Activated T-cell treated with anti-CD3 and anti-CD28 coated beads, Interleukin-2, amount 50 U/mL, for 24 hours (primary cell): ENCODE data around the gene FOXC2.

ENCODE experiments used
- DNase-seq: peaks from one replicate; pipeline ENCODE4 v3.0.0-alpha.2; 2020
- H3K27ac Mint-ChIP-seq: 2 replicates; pipeline ENCODE4 v1.8.0; 2020; ENCODE audit warnings: mild to moderate bottlenecking, mixed read lengths
- H3K27me3 Mint-ChIP-seq: 2 replicates; pipeline ENCODE4 v1.8.0; 2020; ENCODE audit warnings: mixed read lengths
- H3K36me3 Mint-ChIP-seq: 2 replicates; pipeline ENCODE4 v1.8.0; 2020; ENCODE audit warnings: low read depth, mixed read lengths
- H3K4me1 Mint-ChIP-seq: 2 replicates; pipeline ENCODE4 v1.8.0; 2020; ENCODE audit warnings: low read depth, mixed read lengths
- H3K4me3 Mint-ChIP-seq: 2 replicates; pipeline ENCODE4 v1.8.0; 2020; ENCODE audit warnings: mild to moderate bottlenecking, moderate library complexity, mixed read lengths
- H3K9me3 Mint-ChIP-seq: 2 replicates; pipeline ENCODE4 v1.8.0; 2020; ENCODE audit warnings: mixed read lengths

The FOXC2 gene

DNA sequence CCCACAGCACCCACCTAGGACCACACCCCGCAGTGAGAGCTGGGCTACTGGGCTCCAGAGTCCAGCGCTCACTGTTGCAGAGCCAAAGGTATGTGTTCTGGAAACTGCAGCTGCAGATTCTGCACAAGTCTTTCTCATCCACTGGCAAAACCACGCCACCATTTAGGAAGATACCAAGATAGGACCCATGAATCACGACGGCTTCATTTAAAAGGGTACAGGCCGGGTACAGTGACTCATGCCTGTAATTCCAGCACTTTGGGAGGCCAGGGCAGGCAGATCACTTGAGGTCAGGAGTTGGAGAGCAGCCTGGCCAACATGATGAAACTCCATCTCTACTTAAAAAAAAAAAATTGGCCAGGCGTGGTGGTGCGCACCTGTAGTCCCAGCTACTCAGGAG, 37.5 kb upstream of the FOXC2 start:
- Mint-ChIP-seq H3K27me3 (no peaks in the 10 kb centered on the region), H3K36me3 (peaks cover 46% of the 10 kb centered on the region), H3K27ac (no peak overlapping the region), H3K4me1 (no peaks in the 10 kb centered on the region), H3K9me3 (peaks cover 4% of the 10 kb centered on the region), H3K4me3 (no peak overlapping the region)
- DNase-seq, result no peak

- Mint-ChIP-seq H3K9me3 (peaks cover 4% of the 10 kb centered on the region), H3K27me3 (no peaks in the 10 kb centered on the region), H3K27ac (no peak overlapping the region), H3K4me3 (no peak overlapping the region), H3K36me3 (peaks cover 51% of the 10 kb centered on the region), H3K4me1 (no peaks in the 10 kb centered on the region)
- no peak for DNase-seq
These were observed 36.1 kb upstream of the FOXC2 start for GRCh38 chr16:86530251-86531190.

DNA sequence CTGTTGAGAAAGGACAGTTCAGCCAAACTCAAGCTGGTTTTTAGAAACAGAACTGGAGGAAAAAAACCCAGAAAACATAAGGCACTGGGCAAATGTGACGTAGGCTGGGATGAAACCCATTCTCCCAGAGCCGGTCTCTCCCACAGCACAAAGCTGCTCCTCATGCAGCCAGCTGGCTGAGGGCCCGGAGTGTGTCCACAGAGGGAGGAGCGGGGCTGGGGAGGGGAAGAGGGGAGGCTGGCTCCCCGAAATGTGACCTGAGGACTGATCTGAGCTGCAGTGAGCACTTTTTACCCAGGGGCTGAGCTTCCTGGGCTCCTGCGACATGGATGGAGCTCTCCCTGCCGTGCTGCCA, 35.5 kb upstream of the FOXC2 start:
- Mint-ChIP-seq H3K9me3 (peaks cover 4% of the 10 kb centered on the region), H3K36me3 (peaks cover 58% of the 10 kb centered on the region), H3K4me3 (no peak overlapping the region), H3K4me1 (no peaks in the 10 kb centered on the region), H3K27me3 (no peaks in the 10 kb centered on the region), H3K27ac (no peak overlapping the region)
- DNase-seq, result no peak

DNA sequence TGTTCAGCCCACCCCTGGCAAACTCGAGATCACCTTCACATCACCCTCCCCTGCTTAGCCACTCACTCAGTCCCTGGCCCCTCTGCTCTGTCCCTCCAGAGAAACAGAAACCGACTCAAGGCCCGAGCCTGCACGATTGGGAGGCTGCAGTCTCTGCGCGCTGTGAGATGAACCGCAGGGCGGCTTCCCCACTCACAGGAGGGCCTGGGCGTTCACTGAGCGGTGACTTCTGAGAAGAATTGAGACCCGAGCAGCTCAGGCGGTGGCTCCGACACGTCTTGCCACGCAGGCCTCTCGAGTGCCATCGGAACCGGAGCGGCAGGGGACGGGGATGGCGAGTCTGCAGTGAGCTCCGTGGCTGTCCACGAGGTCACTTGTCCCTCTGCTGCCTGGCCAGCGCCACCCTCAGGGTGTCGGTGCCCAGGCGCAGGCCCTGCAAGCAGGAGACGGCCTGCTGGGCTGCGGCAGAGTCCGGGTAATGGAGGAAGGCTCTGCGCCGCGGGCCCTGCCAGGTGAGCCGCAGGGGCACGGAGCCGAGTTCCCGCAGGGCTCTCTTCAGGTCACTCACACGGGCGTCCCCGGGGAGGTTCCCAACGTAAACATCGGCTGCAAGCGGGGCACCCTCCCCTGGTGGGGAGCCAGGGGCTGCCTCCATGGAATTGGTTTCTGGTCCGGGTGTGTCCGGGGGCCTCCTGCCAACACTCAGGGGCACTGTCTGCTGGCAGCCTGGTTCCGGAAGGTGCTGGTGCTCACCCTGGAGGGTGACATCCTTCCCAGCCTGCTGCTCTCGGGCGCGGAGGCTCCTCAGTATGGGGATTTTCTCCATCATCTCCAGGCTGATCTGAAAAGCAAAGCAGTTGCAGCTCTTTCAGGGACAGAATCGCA, 34.7 kb upstream of the FOXC2 start:
- DNase-seq, result no peak
- Mint-ChIP-seq H3K4me3 (no peak overlapping the region), H3K9me3 (peaks cover 4% of the 10 kb centered on the region), H3K27me3 (no peaks in the 10 kb centered on the region), H3K4me1 (no peaks in the 10 kb centered on the region), H3K27ac (no peak overlapping the region), H3K36me3 (peaks cover 65% of the 10 kb centered on the region)

DNA sequence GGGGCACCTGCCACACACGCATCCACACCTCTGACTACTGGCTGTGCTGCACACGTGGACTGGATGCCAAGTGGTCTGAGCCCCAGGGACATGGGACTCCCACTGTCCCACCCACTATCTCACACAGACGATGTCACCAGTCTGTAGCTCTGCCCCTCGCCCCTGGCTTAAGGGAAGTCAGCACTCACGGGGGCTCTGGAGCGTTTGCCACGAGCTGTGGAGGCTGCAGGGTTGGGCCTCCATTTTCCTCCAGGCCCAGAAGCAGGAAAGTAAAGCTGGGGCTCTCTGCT, 34.2 kb upstream of the FOXC2 start:
- Mint-ChIP-seq H3K4me1 (no peaks in the 10 kb centered on the region), H3K36me3 (peaks cover 71% of the 10 kb centered on the region), H3K27ac (no peak overlapping the region), H3K9me3 (peaks cover 4% of the 10 kb centered on the region), H3K27me3 (no peaks in the 10 kb centered on the region), H3K4me3 (no peak overlapping the region)
- DNase-seq, result no peak

DNA sequence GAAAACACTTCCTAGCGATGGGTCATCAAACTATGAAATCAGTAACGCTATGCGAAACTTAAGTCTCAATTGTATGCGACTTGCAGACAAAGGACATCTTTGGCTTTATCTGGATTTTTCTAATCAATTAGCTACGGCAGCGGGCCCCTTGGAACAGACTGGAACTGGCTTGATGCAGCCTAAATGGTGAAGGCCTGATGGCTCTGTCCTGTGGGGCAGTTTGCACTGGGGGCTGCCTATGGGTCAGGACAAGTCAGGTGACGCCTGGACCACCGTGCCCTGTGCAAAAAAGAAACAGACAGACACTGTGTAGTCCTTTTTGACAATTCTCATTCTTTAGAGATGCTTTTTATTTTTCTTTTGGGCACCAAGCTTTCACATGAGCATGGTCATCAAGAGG, 33.6 kb upstream of the FOXC2 start:
- H3K36me3 Mint-ChIP-seq, result peaks cover 77% of the 10 kb centered on the region
- no peak for DNase-seq
- H3K27me3 Mint-ChIP-seq, result no peaks in the 10 kb centered on the region
- no peaks in the 10 kb centered on the region for H3K9me3 Mint-ChIP-seq
- H3K4me3 Mint-ChIP-seq, result no peak overlapping the region
- H3K27ac Mint-ChIP-seq, result no peak overlapping the region
- H3K4me1 Mint-ChIP-seq, result no peaks in the 10 kb centered on the region

GRCh38 chr16:86533767-86534351, 32.8 kb upstream of the FOXC2 start:
- Mint-ChIP-seq H3K27me3 (no peaks in the 10 kb centered on the region), H3K9me3 (no peaks in the 10 kb centered on the region), H3K4me1 (no peaks in the 10 kb centered on the region), H3K27ac (no peak overlapping the region), H3K4me3 (no peak overlapping the region), H3K36me3 (peaks cover 80% of the 10 kb centered on the region)
- no peak for DNase-seq

DNA sequence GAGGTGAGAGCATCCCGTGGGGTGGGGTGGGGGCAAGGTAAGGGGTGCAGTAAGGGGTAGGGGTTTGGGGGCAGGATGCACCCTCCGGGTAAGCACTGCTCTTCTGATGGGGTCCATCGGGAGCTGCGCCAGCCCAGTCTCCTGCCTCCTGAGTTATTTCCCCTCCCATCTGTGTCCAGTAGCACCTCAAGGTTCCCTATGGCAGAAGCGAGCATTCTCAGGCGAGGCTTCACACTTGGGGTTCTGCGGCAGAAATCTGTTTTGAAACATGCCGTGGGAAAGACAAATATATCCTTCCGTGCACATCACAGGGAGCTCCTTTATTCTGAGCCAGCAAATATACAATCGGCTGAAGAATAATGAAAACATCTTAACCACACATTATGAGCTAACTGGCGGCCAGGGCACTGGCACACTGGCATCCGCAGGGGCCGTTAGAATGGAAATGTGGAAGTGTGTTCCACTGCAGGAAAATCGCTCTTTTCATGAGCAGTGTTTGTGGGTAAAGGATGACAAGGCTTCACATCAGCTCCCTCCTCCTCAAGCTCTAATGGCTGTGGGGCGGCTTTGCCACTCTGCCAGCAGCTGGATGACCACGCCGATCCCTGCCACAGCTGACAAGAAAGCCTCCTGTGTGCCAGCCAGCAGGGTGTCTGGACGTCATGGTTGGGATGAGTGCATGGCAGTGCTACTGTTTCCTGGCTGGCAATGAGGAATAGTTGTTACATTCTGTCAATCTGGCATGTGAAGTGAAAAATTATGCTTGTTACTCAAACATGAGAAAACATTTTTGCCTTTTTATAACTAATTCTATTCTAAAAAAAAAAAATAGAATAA, 31.6 kb upstream of the FOXC2 start:
- H3K36me3 Mint-ChIP-seq, result peaks cover 83% of the 10 kb centered on the region
- no peaks in the 10 kb centered on the region for H3K9me3 Mint-ChIP-seq
- no peak overlapping the region for H3K4me3 Mint-ChIP-seq
- no peaks in the 10 kb centered on the region for H3K4me1 Mint-ChIP-seq
- DNase-seq, result no peak
- no peak overlapping the region for H3K27ac Mint-ChIP-seq
- H3K27me3 Mint-ChIP-seq, result no peaks in the 10 kb centered on the region

GRCh38 chr16:86536621-86537020, 30.0 kb upstream of the FOXC2 start:
- DNase-seq, result no peak
- Mint-ChIP-seq H3K27me3 (no peaks in the 10 kb centered on the region), H3K4me1 (no peaks in the 10 kb centered on the region), H3K27ac (no peak overlapping the region), H3K36me3 (peaks cover 88% of the 10 kb centered on the region), H3K9me3 (no peaks in the 10 kb centered on the region), H3K4me3 (no peak overlapping the region)

DNA sequence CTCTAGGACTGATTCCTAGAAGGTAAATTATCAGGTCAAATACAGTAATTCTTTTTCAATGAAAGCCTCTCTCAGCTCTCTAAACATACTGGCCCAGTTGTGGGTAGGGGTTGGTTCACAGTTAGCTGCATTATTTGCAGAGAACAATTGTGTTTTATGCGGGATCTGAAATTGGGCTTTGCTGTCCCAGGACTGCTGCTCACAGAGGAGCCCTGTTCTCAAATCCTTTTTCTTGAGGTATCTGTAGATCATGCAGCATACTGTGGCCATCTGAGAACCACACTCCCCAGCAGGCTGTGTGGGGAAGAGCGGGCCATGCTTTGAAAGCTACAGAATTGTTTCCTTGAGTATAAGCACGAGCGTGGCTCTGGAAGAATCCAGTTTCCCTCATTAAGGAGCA, 29.1 kb upstream of the FOXC2 start:
- H3K4me3 Mint-ChIP-seq, result no peak overlapping the region
- H3K4me1 Mint-ChIP-seq, result no peaks in the 10 kb centered on the region
- no peak for DNase-seq
- H3K27me3 Mint-ChIP-seq, result no peaks in the 10 kb centered on the region
- no peak overlapping the region for H3K27ac Mint-ChIP-seq
- H3K9me3 Mint-ChIP-seq, result no peaks in the 10 kb centered on the region
- H3K36me3 Mint-ChIP-seq, result peaks cover 91% of the 10 kb centered on the region

GRCh38 chr16:86538196-86538780, 28.3 kb upstream of the FOXC2 start:
- no peak overlapping the region for H3K27ac Mint-ChIP-seq
- H3K4me3 Mint-ChIP-seq, result no peak overlapping the region
- no peaks in the 10 kb centered on the region for H3K9me3 Mint-ChIP-seq
- no peaks in the 10 kb centered on the region for H3K27me3 Mint-ChIP-seq
- peaks cover 91% of the 10 kb centered on the region for H3K36me3 Mint-ChIP-seq
- no peak for DNase-seq
- H3K4me1 Mint-ChIP-seq, result no peaks in the 10 kb centered on the region

DNA sequence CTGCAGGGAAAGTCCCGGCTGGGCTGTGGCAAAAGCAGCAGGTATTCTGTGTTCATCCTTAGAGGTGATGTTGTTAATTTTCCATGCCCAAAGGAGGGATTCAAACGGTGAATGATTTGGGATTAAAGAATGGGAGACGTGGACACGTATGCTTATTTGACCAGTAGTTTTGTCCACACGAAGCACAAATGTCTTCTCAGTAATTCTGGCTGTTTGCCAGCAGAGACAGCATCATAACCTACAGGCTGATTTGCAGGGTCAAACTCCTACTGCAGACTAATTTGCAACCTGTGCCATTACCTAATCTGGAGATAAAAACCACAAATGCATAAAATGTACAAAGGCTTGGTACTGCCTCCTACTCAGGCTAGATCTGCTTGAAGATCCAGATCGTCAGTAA, 25.7 kb upstream of the FOXC2 start:
- peaks cover 100% of the 10 kb centered on the region for H3K36me3 Mint-ChIP-seq
- no peak for DNase-seq
- H3K4me1 Mint-ChIP-seq, result no peaks in the 10 kb centered on the region
- no peak overlapping the region for H3K4me3 Mint-ChIP-seq
- H3K27ac Mint-ChIP-seq, result no peak overlapping the region
- no peaks in the 10 kb centered on the region for H3K27me3 Mint-ChIP-seq
- no peaks in the 10 kb centered on the region for H3K9me3 Mint-ChIP-seq

DNA sequence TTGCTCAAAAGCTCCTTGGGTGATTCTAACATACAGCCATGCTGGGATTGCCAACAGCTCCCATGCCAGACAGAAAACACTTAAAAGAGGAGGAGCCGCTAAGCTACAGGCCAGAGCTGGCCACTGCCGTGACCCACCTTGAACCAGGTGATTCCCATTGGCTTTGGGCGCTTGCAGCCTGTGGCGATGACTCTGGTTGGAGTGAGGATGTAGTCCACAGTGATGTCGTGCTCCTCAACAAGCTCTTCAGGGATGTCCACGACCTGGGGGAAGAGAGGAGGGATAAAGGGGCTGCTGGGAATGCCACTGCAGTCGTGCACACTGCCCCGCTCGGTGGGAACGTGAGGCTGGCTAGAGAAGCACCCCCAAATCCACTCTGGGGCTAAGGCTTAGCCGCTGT, 25.1 kb upstream of the FOXC2 start:
- Mint-ChIP-seq H3K9me3 (no peaks in the 10 kb centered on the region), H3K27me3 (no peaks in the 10 kb centered on the region), H3K4me1 (no peaks in the 10 kb centered on the region), H3K27ac (no peak overlapping the region), H3K36me3 (peaks cover 100% of the 10 kb centered on the region), H3K4me3 (no peak overlapping the region)
- no peak for DNase-seq
